Kidney epithelial cell (primary cell): ENCODE results near the gene IMMP2L. TPM values are rescaled to one million over a fixed set of nuclear protein-coding genes. Genes with fewer than 3 reads are reported as not detected.

Experiments used
- DNase-seq: peaks from one replicate; pipeline ENCODE4 v3.0.0-alpha.2; 2010; ENCODE audit warnings: low read depth
- H3K27me3 ChIP-seq: 2 replicates; pipeline ENCODE4 v1.6.0; 2011; ENCODE audit warnings: low read length; ENCODE audit not compliant: control insufficient read depth, insufficient read depth
- H3K36me3 ChIP-seq: 2 replicates; pipeline ENCODE4 v1.5.1; 2011; ENCODE audit warnings: low read length; ENCODE audit not compliant: control insufficient read depth, insufficient read depth
- H3K4me3 ChIP-seq: 2 replicates; pipeline ENCODE4 v1.5.1; 2011; ENCODE audit warnings: low read depth, mild to moderate bottlenecking, control low read depth, low read length
- total RNA-seq: library from RNA; depleted of rRNA; stranded (reverse); fragments of >200 nt; gene quantifications from 2 replicates; pipeline ENCODE4 v1.2.3, GENCODE V29; 2015
- TF ChIP-seq, protein P1 (sequence below): IDR thresholded peaks from 2 replicates; pipeline ENCODE4 v1.5.1; 2011; ENCODE audit warnings: mild to moderate bottlenecking, moderate library complexity, low read length, control low read depth, inconsistent platforms; ENCODE audit not compliant: insufficient read depth, poor library complexity, severe bottlenecking

Gene IMMP2L
- total RNA-seq, 1 donor from 2014 or later, result 30.8 TPM

DNA sequence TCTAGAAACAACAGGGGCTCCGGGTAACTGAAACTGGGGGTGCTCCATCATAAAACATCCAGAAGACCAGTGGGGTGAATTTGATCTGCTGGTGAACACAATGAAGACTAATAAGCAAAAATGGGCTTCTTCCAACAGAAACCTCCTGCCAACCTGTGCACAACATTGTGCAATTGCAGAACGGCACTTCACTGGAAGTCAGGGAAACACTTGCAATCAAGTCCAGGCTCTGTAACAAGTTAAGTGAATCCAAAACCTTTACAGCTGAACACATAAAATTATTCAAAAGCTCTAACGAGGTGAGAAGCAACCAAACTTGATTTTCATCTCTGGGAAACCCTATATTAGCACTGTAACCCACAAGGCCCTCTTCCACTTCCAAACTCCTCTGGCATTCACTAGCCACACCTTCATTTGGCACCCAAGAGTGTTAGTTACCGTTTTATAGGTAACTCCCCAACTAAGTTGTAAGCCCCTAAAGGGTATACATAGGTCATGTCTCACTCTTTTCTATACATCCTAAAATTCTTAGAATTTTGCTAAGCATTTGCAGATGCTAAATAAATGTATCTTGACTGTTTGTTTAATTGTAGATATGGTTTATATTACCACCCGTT, 22.0 kb downstream of the IMMP2L start:
- TF ChIP-seq, protein P1, sequence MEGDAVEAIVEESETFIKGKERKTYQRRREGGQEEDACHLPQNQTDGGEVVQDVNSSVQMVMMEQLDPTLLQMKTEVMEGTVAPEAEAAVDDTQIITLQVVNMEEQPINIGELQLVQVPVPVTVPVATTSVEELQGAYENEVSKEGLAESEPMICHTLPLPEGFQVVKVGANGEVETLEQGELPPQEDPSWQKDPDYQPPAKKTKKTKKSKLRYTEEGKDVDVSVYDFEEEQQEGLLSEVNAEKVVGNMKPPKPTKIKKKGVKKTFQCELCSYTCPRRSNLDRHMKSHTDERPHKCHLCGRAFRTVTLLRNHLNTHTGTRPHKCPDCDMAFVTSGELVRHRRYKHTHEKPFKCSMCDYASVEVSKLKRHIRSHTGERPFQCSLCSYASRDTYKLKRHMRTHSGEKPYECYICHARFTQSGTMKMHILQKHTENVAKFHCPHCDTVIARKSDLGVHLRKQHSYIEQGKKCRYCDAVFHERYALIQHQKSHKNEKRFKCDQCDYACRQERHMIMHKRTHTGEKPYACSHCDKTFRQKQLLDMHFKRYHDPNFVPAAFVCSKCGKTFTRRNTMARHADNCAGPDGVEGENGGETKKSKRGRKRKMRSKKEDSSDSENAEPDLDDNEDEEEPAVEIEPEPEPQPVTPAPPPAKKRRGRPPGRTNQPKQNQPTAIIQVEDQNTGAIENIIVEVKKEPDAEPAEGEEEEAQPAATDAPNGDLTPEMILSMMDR, result no peak
- Histone ChIP-seq H3K4me3 (no peak overlapping the region), H3K27me3 (no peaks in the 10 kb centered on the region), H3K36me3 (no peaks in the 10 kb centered on the region)
- no peak for DNase-seq

DNA sequence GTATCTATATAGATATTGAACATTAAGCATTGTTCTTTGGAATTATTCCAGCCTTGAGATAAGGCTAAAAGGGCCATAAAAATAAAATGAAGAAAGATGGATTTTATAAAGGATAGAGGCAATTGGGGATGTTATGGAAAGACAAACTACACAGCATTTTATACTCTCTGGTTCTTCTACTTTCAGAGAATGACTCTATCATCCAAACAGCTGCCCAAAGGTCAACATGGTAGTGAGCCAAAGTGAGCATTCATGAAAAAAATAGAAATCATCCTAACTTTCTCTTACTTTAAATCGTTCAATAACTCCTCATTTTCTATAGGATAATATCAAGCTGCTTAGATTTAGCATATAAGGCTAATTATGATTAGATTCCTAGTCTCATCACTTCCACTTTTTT, 25.2 kb downstream of the IMMP2L start:
- TF ChIP-seq, protein P1, result no peak
- no peaks in the 10 kb centered on the region for H3K27me3 ChIP-seq
- no peak overlapping the region for H3K4me3 ChIP-seq
- H3K36me3 ChIP-seq, result no peaks in the 10 kb centered on the region
- DNase-seq, result no peak

DNA sequence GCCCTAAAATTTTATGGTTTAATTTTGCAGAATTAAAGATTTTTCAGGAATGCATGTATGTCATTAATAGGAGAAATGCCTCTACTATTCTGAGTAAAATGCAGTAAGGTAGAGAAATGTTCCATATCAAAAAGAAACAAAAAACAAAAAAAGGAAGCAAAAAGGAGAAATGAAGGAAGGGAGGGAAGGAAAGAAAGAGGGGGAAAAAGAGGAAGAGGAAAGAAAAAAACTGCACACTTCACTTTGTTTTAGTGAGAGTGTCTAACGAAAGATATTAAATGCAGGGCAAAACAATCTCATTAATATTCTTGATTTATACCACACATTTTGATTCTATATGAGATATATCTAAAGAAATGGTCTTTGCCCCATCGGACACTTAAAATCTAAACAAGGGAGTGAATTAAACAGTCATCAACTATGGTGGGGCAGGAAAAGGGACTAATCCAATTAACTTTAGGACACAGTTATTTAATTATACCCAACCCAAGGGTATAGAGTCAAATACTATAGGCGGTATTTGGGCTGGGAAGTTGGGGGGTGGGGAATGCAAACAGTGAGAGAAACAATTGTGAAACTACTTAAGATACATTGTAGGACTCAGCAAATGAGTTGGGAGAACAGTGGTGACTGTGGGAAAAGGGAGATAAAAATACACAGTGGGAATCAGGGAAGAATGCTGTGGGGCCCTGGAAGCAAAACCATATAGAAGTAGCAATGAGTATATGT, 27.0 kb downstream of the IMMP2L start:
- TF ChIP-seq, protein P1, result no peak
- Histone ChIP-seq H3K4me3 (no peak overlapping the region), H3K36me3 (no peaks in the 10 kb centered on the region), H3K27me3 (no peaks in the 10 kb centered on the region)
- DNase-seq, result no peak

GRCh38 chr7:111532625-111533024, 29.7 kb downstream of the IMMP2L start:
- H3K27me3 ChIP-seq, result no peaks in the 10 kb centered on the region
- H3K4me3 ChIP-seq, result no peak overlapping the region
- no peak for DNase-seq
- TF ChIP-seq, protein P1, result no peak
- H3K36me3 ChIP-seq, result no peaks in the 10 kb centered on the region

DNA sequence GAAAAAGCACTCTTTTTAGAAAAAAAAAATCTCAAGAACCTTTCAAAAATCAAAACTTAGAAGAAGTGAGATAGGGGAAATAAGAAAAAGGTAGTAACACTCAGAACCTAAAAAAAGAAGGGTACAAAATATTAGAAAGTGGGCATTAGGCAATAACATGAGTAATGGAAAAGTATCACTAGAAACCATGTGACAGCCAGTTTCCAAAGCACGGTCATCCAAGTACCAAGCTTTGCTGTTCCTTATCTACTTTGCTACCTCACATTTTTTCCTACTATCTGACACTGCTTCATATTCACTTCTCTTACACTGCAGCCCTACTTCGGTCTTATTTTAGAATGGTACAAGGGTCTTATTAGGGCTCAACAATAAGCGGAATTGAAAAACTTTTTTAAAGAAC, 30.3 kb downstream of the IMMP2L start:
- Histone ChIP-seq H3K27me3 (no peaks in the 10 kb centered on the region), H3K36me3 (no peaks in the 10 kb centered on the region), H3K4me3 (no peak overlapping the region)
- no peak for DNase-seq
- TF ChIP-seq, protein P1, result no peak

GRCh38 chr7:111530356-111530668, 32.0 kb downstream of the IMMP2L start:
- no peak for DNase-seq

More at GRCh38 chr7:111530356-111530668, 32.0 kb downstream of the IMMP2L start:
- Histone ChIP-seq H3K4me3 (no peak overlapping the region), H3K27me3 (no peaks in the 10 kb centered on the region), H3K36me3 (no peaks in the 10 kb centered on the region)
- TF ChIP-seq, protein P1, result no peak
